Stimulated activated CD4-positive, alpha-beta T cell treated with anti-CD3 and anti-CD28 coated beads, Interleukin-4, amount 100 ng/mL, for 48 hours (primary cell): ENCODE results near the gene ABCA4.

Source experiments
- DNase-seq, 2 donors: peaks; one replicate each; pipeline ENCODE4 v3.0.0-alpha.2; 2020; ENCODE audit warnings: low read depth in 2 of 2

The ABCA4 gene

GRCh38 chr1:94104776-94105580 is 16.0 kb downstream of the ABCA4 start:
- DNase-seq = no peak

GRCh38 chr1:94104127-94104684 is 16.7 kb downstream of the ABCA4 start:
- no peak for DNase-seq

GRCh38 chr1:94103608-94104007 is 17.3 kb downstream of the ABCA4 start:
- DNase-seq = no peak

- DNase-seq = no peak
Observed at GRCh38 chr1:94101613-94102525, 19.1 kb downstream of the ABCA4 start.

GRCh38 chr1:94100785-94101612 is 19.9 kb downstream of the ABCA4 start:
- no peak for DNase-seq

GRCh38 chr1:94100129-94100784 is 20.7 kb downstream of the ABCA4 start:
- DNase-seq = no peak

- no peak for DNase-seq
Observed at GRCh38 chr1:94099303-94099702, 21.6 kb downstream of the ABCA4 start.

GRCh38 chr1:94098585-94099111 is 22.3 kb downstream of the ABCA4 start:
- no peak for DNase-seq

GRCh38 chr1:94096797-94097549 is 24.0 kb downstream of the ABCA4 start:
- no peak for DNase-seq

GRCh38 chr1:94095744-94096469 is 25.0 kb downstream of the ABCA4 start:
- DNase-seq = no peak

- no peak for DNase-seq
Observed at GRCh38 chr1:94095112-94095637, 25.8 kb downstream of the ABCA4 start.

GRCh38 chr1:94094469-94095111 is 26.4 kb downstream of the ABCA4 start:
- no peak for DNase-seq

- DNase-seq = no peak
Observed at GRCh38 chr1:94093996-94094395, 27.0 kb downstream of the ABCA4 start.

GRCh38 chr1:94093396-94093795 is 27.6 kb downstream of the ABCA4 start:
- DNase-seq = no peak

GRCh38 chr1:94092210-94092613 is 28.7 kb downstream of the ABCA4 start:
- DNase-seq = no peak

- DNase-seq = no peak
Observed at GRCh38 chr1:94090761-94091160, 30.2 kb downstream of the ABCA4 start.

- no peak for DNase-seq
Observed at GRCh38 chr1:94087193-94087592, 33.8 kb downstream of the ABCA4 start.

GRCh38 chr1:94084547-94084946 is 36.4 kb downstream of the ABCA4 start:
- DNase-seq = no peak

- no peak for DNase-seq
Observed at GRCh38 chr1:94084085-94084484, 36.9 kb downstream of the ABCA4 start.
